ENCODE data around the gene ZNF468. TPM values are rescaled to one million over a fixed set of nuclear protein-coding genes. Genes with fewer than 3 reads are reported as not detected.
"Not testable (repeated sequence)": the region's sequence is repeated elsewhere in the genome, so short reads cannot be mapped to it uniquely, and the experiment has no call there.

ZNF468 gene
- total RNA-seq, 1 donor from 2014 or later = 21.6 TPM

- DNase-seq (ENCODE audit: extremely low spot score in 2 of 2) = no peak
- no peaks in the 10 kb centered on the region for H3K9me3 ChIP-seq
- H3K4me1 ChIP-seq = no peaks in the 10 kb centered on the region
- no peaks in the 10 kb centered on the region for H3K27me3 ChIP-seq
- no peak overlapping the region for H3K4me3 ChIP-seq
- intact Hi-C loops (cut with DNase I) = no loop called here
- H3K27ac ChIP-seq = no peak overlapping the region
- TF ChIP-seq POLR2AphosphoS5 (IDR thresholded peaks at IDR 0.05; ENCODE audit: insufficient read depth in 1 of 2, low read depth in 1 of 2) (no peak), CTCF (IDR thresholded peaks at IDR 0.05) (no peak), POLR2A (IDR thresholded peaks at IDR 0.05) (no peak)
- no peaks in the 10 kb centered on the region for H3K36me3 ChIP-seq
These were observed 14.0 kb upstream of the ZNF468 start for GRCh38 chr19:52871466-52871865.

- DNase-seq (ENCODE audit: extremely low spot score in 2 of 2); H3K4me3 ChIP-seq; H3K9me3 ChIP-seq; H3K4me1 ChIP-seq; H3K27me3 ChIP-seq; H3K36me3 ChIP-seq; intact Hi-C loops (cut with DNase I); H3K27ac ChIP-seq: not testable (repeated sequence)
These were observed 10.6 kb upstream of the ZNF468 start for GRCh38 chr19:52868031-52868430.

- DNase-seq (ENCODE audit: extremely low spot score in 2 of 2); intact Hi-C loops (cut with DNase I); H3K27me3 ChIP-seq; H3K9me3 ChIP-seq: not testable (repeated sequence)
- Histone ChIP-seq H3K4me1 (peaks cover 16% of the 10 kb centered on the region), H3K36me3 (peaks cover 0 to 19% of the 10 kb centered on the region in 2 donors), H3K4me3 (peak overlapping the region; percentile 45 to 60), H3K27ac (peak overlapping the region; percentile 24)
These were observed 660 bp downstream of the ZNF468 start for GRCh38 chr19:52856540-52857377.

- H3K4me3 ChIP-seq; intact Hi-C loops (cut with DNase I); H3K27ac ChIP-seq; H3K9me3 ChIP-seq; H3K4me1 ChIP-seq; DNase-seq (ENCODE audit: extremely low spot score in 2 of 2); H3K27me3 ChIP-seq: not testable (repeated sequence)
- H3K36me3 ChIP-seq = peaks cover 6 to 86% of the 10 kb centered on the region in 2 donors
These were observed 10.1 kb downstream of the ZNF468 start for GRCh38 chr19:52847352-52847751.

- H3K36me3 ChIP-seq = peaks cover 6 to 79% of the 10 kb centered on the region in 2 donors
- H3K27me3 ChIP-seq; H3K4me1 ChIP-seq; intact Hi-C loops (cut with DNase I); DNase-seq (ENCODE audit: extremely low spot score in 2 of 2); H3K4me3 ChIP-seq; H3K27ac ChIP-seq: not testable (repeated sequence)
- peaks cover 42% of the 10 kb centered on the region for H3K9me3 ChIP-seq
These were observed 16.5 kb downstream of the ZNF468 start for GRCh38 chr19:52840825-52841465.

- H3K4me3 ChIP-seq; H3K27me3 ChIP-seq; H3K4me1 ChIP-seq; DNase-seq (ENCODE audit: extremely low spot score in 2 of 2); intact Hi-C loops (cut with DNase I); H3K27ac ChIP-seq: not testable (repeated sequence)
- H3K9me3 ChIP-seq = peaks cover 11% of the 10 kb centered on the region
- H3K36me3 ChIP-seq = peaks cover 0 to 14% of the 10 kb centered on the region in 2 donors
These were observed 23.1 kb downstream of the ZNF468 start for GRCh38 chr19:52834289-52834688.

GRCh38 chr19:52833541-52833940, 23.9 kb downstream of the ZNF468 start:
- intact Hi-C loops (cut with DNase I); H3K4me3 ChIP-seq; H3K4me1 ChIP-seq; H3K9me3 ChIP-seq; DNase-seq (ENCODE audit: extremely low spot score in 2 of 2); H3K27ac ChIP-seq; H3K36me3 ChIP-seq; H3K27me3 ChIP-seq: not testable (repeated sequence)

GRCh38 chr19:52829866-52830265, 27.6 kb downstream of the ZNF468 start:
- DNase-seq (ENCODE audit: extremely low spot score in 2 of 2); intact Hi-C loops (cut with DNase I); H3K36me3 ChIP-seq; H3K9me3 ChIP-seq; H3K27me3 ChIP-seq; H3K27ac ChIP-seq; H3K4me3 ChIP-seq; H3K4me1 ChIP-seq: not testable (repeated sequence)

Data from vagina (tissue), 2 donors.